Activated naive CD8-positive, alpha-beta T cell treated with anti-CD3 and anti-CD28 coated beads, Interleukin-2, amount 50 U/mL, for 24 hours (primary cell): ENCODE measurements around the gene CS.
"Not testable (repeated sequence)": the region's sequence is repeated elsewhere in the genome, so short reads cannot be mapped to it uniquely, and the experiment has no call there.

Experiments used
- ATAC-seq: fragments of 150-1000 bp; cut with Tn5 transposase; one replicate; pipeline ENCODE4 v1.10.0; 2021
- DNase-seq: peaks from one replicate; pipeline ENCODE4 v3.0.0; 2021
- H3K27ac Mint-ChIP-seq: one replicate; pipeline ENCODE4 v1.8.0; 2021; ENCODE audit warnings: mild to moderate bottlenecking, mixed read lengths
- H3K27me3 Mint-ChIP-seq: one replicate; pipeline ENCODE4 v1.8.0; 2021; ENCODE audit warnings: mixed read lengths
- H3K36me3 Mint-ChIP-seq: one replicate; pipeline ENCODE4 v1.8.0; 2021; ENCODE audit warnings: low read depth, mixed read lengths
- H3K4me1 Mint-ChIP-seq: one replicate; pipeline ENCODE4 v1.8.0; 2021; ENCODE audit warnings: mixed read lengths
- H3K4me3 Mint-ChIP-seq: one replicate; pipeline ENCODE4 v1.8.0; 2021; ENCODE audit warnings: mild to moderate bottlenecking, moderate library complexity, mixed read lengths
- H3K9me3 Mint-ChIP-seq: one replicate; pipeline ENCODE4 v1.8.0; 2021; ENCODE audit warnings: mixed read lengths

The CS gene

GRCh38 chr12:56299853-56300643 lies at the start of gene CS:
TSS of gene CS (minus strand) at chr12:56300330. CDS start at chr12:56300201, 129 bp downstream.
- Mint-ChIP-seq H3K4me1 (peaks cover 49% of the 10 kb centered on the region), H3K4me3 (peak within 1 kb of the TSS; percentile 96), H3K27me3 (no peaks in the 10 kb centered on the region), H3K9me3 (no peaks in the 10 kb centered on the region), H3K27ac (peak within 1 kb of the TSS; percentile 96), H3K36me3 (peaks cover 30% of the 10 kb centered on the region)
- ATAC-seq (peak; percentile 97), DNase-seq (peak; percentile 98)

- Mint-ChIP-seq H3K27me3 (no peaks in the 10 kb centered on the region), H3K4me1 (no peaks in the 10 kb centered on the region), H3K36me3 (peaks cover 17% of the 10 kb centered on the region), H3K9me3 (no peaks in the 10 kb centered on the region), H3K27ac (no peak overlapping the region), H3K4me3 (no peak overlapping the region)
- no peak for DNase-seq
- no peak for ATAC-seq
These were observed 48.6 kb upstream of the CS start for GRCh38 chr12:56348776-56349175.

- not testable (repeated sequence) for H3K4me1 Mint-ChIP-seq, ATAC-seq, H3K4me3 Mint-ChIP-seq, DNase-seq, H3K27me3 Mint-ChIP-seq, H3K27ac Mint-ChIP-seq, H3K9me3 Mint-ChIP-seq
- peaks cover 23% of the 10 kb centered on the region for H3K36me3 Mint-ChIP-seq
These were observed 47.1 kb upstream of the CS start for GRCh38 chr12:56347255-56347654.

- H3K4me3 Mint-ChIP-seq, result no peak overlapping the region
- no peak overlapping the region for H3K27ac Mint-ChIP-seq
- no peaks in the 10 kb centered on the region for H3K4me1 Mint-ChIP-seq
- H3K27me3 Mint-ChIP-seq, result no peaks in the 10 kb centered on the region
- ATAC-seq (peak; percentile 51), DNase-seq (no peak)
- H3K36me3 Mint-ChIP-seq, result peaks cover 23% of the 10 kb centered on the region
- no peaks in the 10 kb centered on the region for H3K9me3 Mint-ChIP-seq
These were observed 46.5 kb upstream of the CS start for GRCh38 chr12:56346675-56347074.

- H3K36me3 Mint-ChIP-seq, result peaks cover 30% of the 10 kb centered on the region
These were observed 42.2 kb upstream of the CS start for GRCh38 chr12:56342290-56342689.

GRCh38 chr12:56341616-56342015 lies 41.5 kb upstream of the CS start:
- Mint-ChIP-seq H3K4me1 (peaks cover 38% of the 10 kb centered on the region), H3K27me3 (no peaks in the 10 kb centered on the region), H3K4me3 (no peak overlapping the region), H3K9me3 (no peaks in the 10 kb centered on the region), H3K36me3 (peaks cover 25% of the 10 kb centered on the region), H3K27ac (no peak overlapping the region)
- ATAC-seq, result no peak
- no peak for DNase-seq

More at GRCh38 chr12:56342290-56342689, 42.2 kb upstream of the CS start:
- H3K9me3 Mint-ChIP-seq, H3K4me3 Mint-ChIP-seq, H3K27ac Mint-ChIP-seq, H3K27me3 Mint-ChIP-seq, ATAC-seq, DNase-seq: not testable (repeated sequence)
- peaks cover 31% of the 10 kb centered on the region for H3K4me1 Mint-ChIP-seq

GRCh38 chr12:56339158-56339422 lies 39.0 kb upstream of the CS start:
- peak overlapping the region; percentile 90 for H3K4me3 Mint-ChIP-seq
- no peaks in the 10 kb centered on the region for H3K9me3 Mint-ChIP-seq
- peak overlapping the region; percentile 97 for H3K27ac Mint-ChIP-seq
- peaks cover 47% of the 10 kb centered on the region for H3K4me1 Mint-ChIP-seq
- no peaks in the 10 kb centered on the region for H3K27me3 Mint-ChIP-seq
- DNase-seq, result no peak
- peaks cover 23% of the 10 kb centered on the region for H3K36me3 Mint-ChIP-seq
- ATAC-seq, result no peak

GRCh38 chr12:56338308-56339157 lies 38.4 kb upstream of the CS start, which contains the start of gene IL23A:
TSS of gene IL23A (plus strand) at chr12:56338884. CDS start at chr12:56339045, 161 bp downstream.
- no peaks in the 10 kb centered on the region for H3K9me3 Mint-ChIP-seq
- peaks cover 2% of the 10 kb centered on the region for H3K27me3 Mint-ChIP-seq
- peaks cover 27% of the 10 kb centered on the region for H3K36me3 Mint-ChIP-seq
- ATAC-seq (peak; percentile 88), DNase-seq (peak; percentile 86)
- peaks cover 53% of the 10 kb centered on the region for H3K4me1 Mint-ChIP-seq
- peak within 1 kb of the TSS; percentile 97 for H3K27ac Mint-ChIP-seq
- peak within 1 kb of the TSS; percentile 90 for H3K4me3 Mint-ChIP-seq

GRCh38 chr12:56337753-56338251 lies 37.7 kb upstream of the CS start:
- DNase-seq (peak; percentile 31), ATAC-seq (no peak)
- Mint-ChIP-seq H3K4me1 (peaks cover 60% of the 10 kb centered on the region), H3K4me3 (peak overlapping the region; percentile 90), H3K27me3 (peaks cover 2% of the 10 kb centered on the region), H3K27ac (peak overlapping the region; percentile 97), H3K9me3 (no peaks in the 10 kb centered on the region), H3K36me3 (peaks cover 24% of the 10 kb centered on the region)

GRCh38 chr12:56336361-56337167 lies 36.4 kb upstream of the CS start:
- Mint-ChIP-seq H3K4me3 (no peak overlapping the region), H3K36me3 (peaks cover 26% of the 10 kb centered on the region), H3K9me3 (no peaks in the 10 kb centered on the region), H3K27me3 (peaks cover 2% of the 10 kb centered on the region), H3K27ac (peak overlapping the region; percentile 70), H3K4me1 (peaks cover 67% of the 10 kb centered on the region)
- no peak for DNase-seq
- no peak for ATAC-seq

- DNase-seq, ATAC-seq, H3K27me3 Mint-ChIP-seq, H3K9me3 Mint-ChIP-seq, H3K4me3 Mint-ChIP-seq, H3K27ac Mint-ChIP-seq: not testable (repeated sequence)
- Mint-ChIP-seq H3K4me1 (peaks cover 66% of the 10 kb centered on the region), H3K36me3 (peaks cover 26% of the 10 kb centered on the region)
These were observed 35.4 kb upstream of the CS start for GRCh38 chr12:56335527-56335926.

- peak overlapping the region; percentile 100 for H3K27ac Mint-ChIP-seq
These were observed 34.3 kb upstream of the CS start for GRCh38 chr12:56334490-56334793.

GRCh38 chr12:56333679-56334489 lies 33.8 kb upstream of the CS start, which contains the start of gene PAN2:
TSS of gene PAN2 (minus strand) at chr12:56334000. CDS start at chr12:56333094, 906 bp downstream.
- H3K27ac Mint-ChIP-seq, result peak within 1 kb of the TSS; percentile 100
- peaks cover 2% of the 10 kb centered on the region for H3K27me3 Mint-ChIP-seq
- no peaks in the 10 kb centered on the region for H3K9me3 Mint-ChIP-seq
- ATAC-seq (peak; percentile 85), DNase-seq (peak; percentile 92)
- H3K36me3 Mint-ChIP-seq, result peaks cover 12% of the 10 kb centered on the region
- H3K4me1 Mint-ChIP-seq, result peaks cover 51% of the 10 kb centered on the region
- peak within 1 kb of the TSS; percentile 96 for H3K4me3 Mint-ChIP-seq

More at GRCh38 chr12:56334490-56334793, 34.3 kb upstream of the CS start:
- peaks cover 2% of the 10 kb centered on the region for H3K27me3 Mint-ChIP-seq
- H3K36me3 Mint-ChIP-seq, result peaks cover 18% of the 10 kb centered on the region
- H3K9me3 Mint-ChIP-seq, result no peaks in the 10 kb centered on the region
- no peak for ATAC-seq
- DNase-seq, result no peak
- peaks cover 57% of the 10 kb centered on the region for H3K4me1 Mint-ChIP-seq
- peak overlapping the region; percentile 96 for H3K4me3 Mint-ChIP-seq
